ENCODE data around the gene PVALEF. TPM values are rescaled to one million over a fixed set of nuclear protein-coding genes. Genes with fewer than 3 reads are reported as not detected.
A peak's percentile ranks its signal among the peaks of the same experiment; 100 is the strongest.

Gene PVALEF
- total RNA-seq, 4 donors from 2014 or later, result not detected

GRCh38 chr17:81218991-81219390, 53.7 kb downstream of the PVALEF start:
- DNase-seq, result no peak
- Histone ChIP-seq H3K4me1 (peaks cover 11 to 18% of the 10 kb centered on the region in 2 donors), H3K4me3 (no peak overlapping the region), H3K36me3 (peaks cover 0 to 5% of the 10 kb centered on the region in 2 donors), H3K9me3 (no peaks in the 10 kb centered on the region), H3K27me3 (no peaks in the 10 kb centered on the region), H3K27ac (no peak overlapping the region)
- in situ Hi-C loops (cut with MboI; ENCODE audit: low sequenced_read_pairs in 4 of 4), result no loop called here
- no peak for TF ChIP-seq POLR2A (IDR thresholded peaks at IDR 0.05)
- no peak for TF ChIP-seq CTCF (IDR thresholded peaks at IDR 0.05 in 4 of 5, conservative IDR thresholded peaks at IDR 0.05 in 1 of 5)
- intact Hi-C loops (cut with DNase I; ENCODE audit: low total_unique reads), result no loop called here
- ATAC-seq, result no peak

- H3K27ac ChIP-seq, result no peak overlapping the region
- in situ Hi-C loops (cut with MboI; ENCODE audit: low sequenced_read_pairs in 4 of 4) (no loop called here), intact Hi-C loops (cut with DNase I; ENCODE audit: low total_unique reads) (loop anchor here (10.0 kb wide), 1 partner anchor 185 kb away; the partner anchor contains the start of gene BAIAP2)
- H3K27me3 ChIP-seq, result no peaks in the 10 kb centered on the region
- H3K4me3 ChIP-seq, result no peak overlapping the region
- ATAC-seq (no peak), DNase-seq (no peak)
- H3K4me1 ChIP-seq, result peaks cover 11 to 18% of the 10 kb centered on the region in 2 donors
- no peak for TF ChIP-seq POLR2A (IDR thresholded peaks at IDR 0.05)
- no peak for TF ChIP-seq CTCF (IDR thresholded peaks at IDR 0.05 in 4 of 5, conservative IDR thresholded peaks at IDR 0.05 in 1 of 5)
- H3K9me3 ChIP-seq, result no peaks in the 10 kb centered on the region
- peaks cover 0 to 5% of the 10 kb centered on the region in 2 donors for H3K36me3 ChIP-seq
Measured at GRCh38 chr17:81219476-81220180, 54.3 kb downstream of the PVALEF start.

- H3K4me1 ChIP-seq, result peaks cover 11 to 18% of the 10 kb centered on the region in 2 donors
- H3K27me3 ChIP-seq, result no peaks in the 10 kb centered on the region
- no peak for TF ChIP-seq POLR2A (IDR thresholded peaks at IDR 0.05)
- TF ChIP-seq CTCF (IDR thresholded peaks at IDR 0.05 in 4 of 5, conservative IDR thresholded peaks at IDR 0.05 in 1 of 5), result no peak
- peaks cover 0 to 5% of the 10 kb centered on the region in 2 donors for H3K36me3 ChIP-seq
- H3K27ac ChIP-seq, result no peak overlapping the region
- in situ Hi-C loops (cut with MboI; ENCODE audit: low sequenced_read_pairs in 4 of 4) (no loop called here), intact Hi-C loops (cut with DNase I; ENCODE audit: low total_unique reads) (loop anchor here (10.0 kb wide), 1 partner anchor 187 kb away; the partner anchor contains the start of gene BAIAP2)
- ATAC-seq (no peak), DNase-seq (no peak)
- H3K9me3 ChIP-seq, result no peaks in the 10 kb centered on the region
- H3K4me3 ChIP-seq, result peak overlapping the region in 2 of 4 donors; percentile 60 to 89
Measured at GRCh38 chr17:81221371-81221841, 56.1 kb downstream of the PVALEF start.

GRCh38 chr17:81221842-81222619, 56.7 kb downstream of the PVALEF start:
- H3K27ac ChIP-seq, result no peak overlapping the region
- H3K27me3 ChIP-seq, result no peaks in the 10 kb centered on the region
- H3K4me1 ChIP-seq, result peaks cover 11 to 18% of the 10 kb centered on the region in 2 donors
- ATAC-seq (no peak), DNase-seq (no peak)
- in situ Hi-C loops (cut with MboI; ENCODE audit: low sequenced_read_pairs in 4 of 4), result no loop called here
- H3K9me3 ChIP-seq, result no peaks in the 10 kb centered on the region
- no peak for TF ChIP-seq POLR2A (IDR thresholded peaks at IDR 0.05)
- TF ChIP-seq CTCF (IDR thresholded peaks at IDR 0.05 in 4 of 5, conservative IDR thresholded peaks at IDR 0.05 in 1 of 5), result no peak
- peaks cover 0 to 5% of the 10 kb centered on the region in 2 donors for H3K36me3 ChIP-seq
- peak overlapping the region; percentile 54 to 91 (median 74) for H3K4me3 ChIP-seq
- intact Hi-C loops (cut with DNase I; ENCODE audit: low total_unique reads), result loop anchor here (10.0 kb wide), 1 partner anchor 187 kb away; the partner anchor contains the start of gene BAIAP2
